Esophagus (tissue), 2 donors: ENCODE results near the gene HNF4A. TPM values are rescaled to one million over a fixed set of nuclear protein-coding genes. Genes with fewer than 3 reads are reported as not detected.
A peak's percentile ranks its signal among the peaks of the same experiment; 100 is the strongest.

Experiments used
- H3K27ac ChIP-seq, 2 donors: one replicate each; pipeline ENCODE4 v1.5.1; 2013; ENCODE audit warnings: low read depth in 2 of 2, mild to moderate bottlenecking in 2 of 2, inconsistent platforms in 1 of 2, low read length in 1 of 2, moderate library complexity in 1 of 2
- H3K27me3 ChIP-seq, 2 donors: one replicate each; pipeline ENCODE4 v1.6.1; 2013; ENCODE audit warnings: low read length in 2 of 2, control low read depth in 1 of 2, mild to moderate bottlenecking in 1 of 2; ENCODE audit not compliant: insufficient read depth in 2 of 2, control insufficient read depth in 1 of 2
- H3K36me3 ChIP-seq, 2 donors: one replicate each; pipeline ENCODE4 v1.6.1; 2013; ENCODE audit warnings: low read length in 1 of 2; ENCODE audit not compliant: control insufficient read depth in 2 of 2, insufficient read depth in 2 of 2
- H3K4me1 ChIP-seq, 2 donors: one replicate each; pipeline ENCODE4 v1.6.1; 2013; ENCODE audit warnings: low read length in 1 of 2; ENCODE audit not compliant: control insufficient read depth in 2 of 2, insufficient read depth in 2 of 2
- H3K4me3 ChIP-seq, 2 donors: one replicate each; pipeline ENCODE4 v1.5.1; 2013; ENCODE audit warnings: low read length in 2 of 2, mild to moderate bottlenecking in 2 of 2, low read depth in 1 of 2, moderate library complexity in 1 of 2
- H3K9me3 ChIP-seq, 2 donors: one replicate each; pipeline ENCODE4 v1.6.1; 2013; ENCODE audit warnings: mild to moderate bottlenecking in 2 of 2, low read depth in 1 of 2, low read length in 1 of 2, moderate library complexity in 1 of 2; ENCODE audit not compliant: control insufficient read depth in 2 of 2, insufficient read depth in 1 of 2
- WGBS, 2 donors: extraction: QIAGEN DNeasy Blood & Tissue Kit; methylation state at CpG; one replicate each; pipeline ENCODE4 v1.1.7; 2013; 5-methylcytosine and 5-hydroxymethylcytosine counted together
- polyA plus RNA-seq, 2 donors: library from polyadenylated mRNA; stranded (reverse); fragments of 200-250 nt; gene quantifications; one replicate each; pipeline ENCODE4 v1.2.3, GENCODE V29; 2013
- donor health status: healthy with polysubstance abuse.
- donor health status: Bipolar disorder and iron deficiency.

HNF4A gene
- under 1 TPM; 0.02 TPM for polyA plus RNA-seq

DNA sequence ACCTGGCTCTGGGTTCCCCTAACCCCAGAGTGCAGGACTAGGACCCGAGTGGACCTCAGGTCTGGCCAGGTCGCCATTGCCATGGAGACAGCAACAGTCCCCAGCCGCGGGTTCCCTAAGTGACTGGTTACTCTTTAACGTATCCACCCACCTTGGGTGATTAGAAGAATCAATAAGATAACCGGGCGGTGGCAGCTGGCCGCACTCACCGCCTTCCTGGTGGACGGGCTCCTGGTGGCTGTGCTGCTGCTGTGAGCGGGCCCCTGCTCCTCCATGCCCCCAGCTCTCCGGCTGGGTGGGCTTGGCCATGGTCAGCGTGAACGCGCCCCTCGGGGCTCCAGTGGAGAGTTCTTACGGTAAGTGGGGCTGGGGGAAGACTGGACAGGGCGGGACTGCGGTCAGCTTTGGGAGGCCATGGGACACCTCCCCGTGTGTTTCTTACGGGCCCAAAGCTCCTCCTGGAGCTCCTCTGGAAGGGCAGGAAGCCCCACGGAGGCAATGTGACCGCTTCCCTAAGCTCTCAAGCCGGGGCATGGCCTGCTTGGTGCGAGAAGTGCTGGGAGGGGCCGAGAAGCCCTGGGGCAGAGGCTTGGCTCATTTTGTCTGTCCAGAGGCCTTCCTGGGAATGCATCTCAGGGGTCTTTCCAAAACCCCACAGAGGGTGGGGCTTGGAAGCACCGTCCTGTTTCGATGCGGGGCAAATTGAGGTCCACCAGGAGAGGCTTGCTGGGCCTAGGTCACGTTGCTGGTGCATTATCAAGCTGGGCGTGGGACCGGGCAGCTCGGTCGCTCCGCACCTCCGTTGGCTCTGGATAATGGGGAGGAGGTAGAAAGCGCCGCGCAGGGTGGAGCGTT, at the start of gene HNF4A:
Gene HNF4A (plus strand): TSS at position 202 of the 855 bp plus-strand sequence. CDS start 106 bp downstream, at position 308.
- peaks cover 0 to 4% of the 10 kb centered on the region in 2 donors for H3K27me3 ChIP-seq
- H3K9me3 ChIP-seq, result no peaks in the 10 kb centered on the region
- 53 to 59% methylated on average over 40 of the region's 40 CpGs for WGBS, 2 donors
- no peaks in the 10 kb centered on the region for H3K36me3 ChIP-seq
- no peak within 1 kb of the TSS for H3K27ac ChIP-seq
- H3K4me3 ChIP-seq, result no peak within 1 kb of the TSS
- H3K4me1 ChIP-seq, result peaks cover 0 to 2% of the 10 kb centered on the region in 2 donors

DNA sequence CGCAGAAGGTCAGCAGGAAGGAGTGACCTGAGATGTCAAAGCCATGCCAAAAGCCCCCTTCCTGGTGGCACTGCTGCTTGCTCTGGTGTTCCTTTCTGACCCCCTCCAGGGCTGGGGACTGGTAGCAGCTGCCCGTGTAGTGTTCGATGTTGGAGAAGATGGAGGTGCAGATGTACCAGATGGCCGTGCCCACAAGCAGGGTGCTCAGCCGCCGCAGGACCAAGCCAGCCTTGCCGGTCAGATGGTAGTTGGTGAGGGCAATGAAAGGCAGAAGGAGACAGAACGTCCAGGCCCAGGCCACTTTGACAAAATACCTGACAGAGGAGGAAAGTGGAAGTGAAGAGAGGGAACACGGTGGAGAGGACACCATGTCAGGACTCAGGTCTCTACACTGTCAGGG, 48.6 kb upstream of the HNF4A start:
- H3K27ac ChIP-seq, result no peak overlapping the region
- WGBS, 2 donors, result 90 to 93% methylated on average over 9 of the region's 9 CpGs
- peaks cover 0 to 3% of the 10 kb centered on the region in 2 donors for H3K36me3 ChIP-seq
- peaks cover 3 to 9% of the 10 kb centered on the region in 2 donors for H3K4me1 ChIP-seq
- H3K27me3 ChIP-seq, result no peaks in the 10 kb centered on the region
- H3K9me3 ChIP-seq, result no peaks in the 10 kb centered on the region
- no peak overlapping the region for H3K4me3 ChIP-seq

DNA sequence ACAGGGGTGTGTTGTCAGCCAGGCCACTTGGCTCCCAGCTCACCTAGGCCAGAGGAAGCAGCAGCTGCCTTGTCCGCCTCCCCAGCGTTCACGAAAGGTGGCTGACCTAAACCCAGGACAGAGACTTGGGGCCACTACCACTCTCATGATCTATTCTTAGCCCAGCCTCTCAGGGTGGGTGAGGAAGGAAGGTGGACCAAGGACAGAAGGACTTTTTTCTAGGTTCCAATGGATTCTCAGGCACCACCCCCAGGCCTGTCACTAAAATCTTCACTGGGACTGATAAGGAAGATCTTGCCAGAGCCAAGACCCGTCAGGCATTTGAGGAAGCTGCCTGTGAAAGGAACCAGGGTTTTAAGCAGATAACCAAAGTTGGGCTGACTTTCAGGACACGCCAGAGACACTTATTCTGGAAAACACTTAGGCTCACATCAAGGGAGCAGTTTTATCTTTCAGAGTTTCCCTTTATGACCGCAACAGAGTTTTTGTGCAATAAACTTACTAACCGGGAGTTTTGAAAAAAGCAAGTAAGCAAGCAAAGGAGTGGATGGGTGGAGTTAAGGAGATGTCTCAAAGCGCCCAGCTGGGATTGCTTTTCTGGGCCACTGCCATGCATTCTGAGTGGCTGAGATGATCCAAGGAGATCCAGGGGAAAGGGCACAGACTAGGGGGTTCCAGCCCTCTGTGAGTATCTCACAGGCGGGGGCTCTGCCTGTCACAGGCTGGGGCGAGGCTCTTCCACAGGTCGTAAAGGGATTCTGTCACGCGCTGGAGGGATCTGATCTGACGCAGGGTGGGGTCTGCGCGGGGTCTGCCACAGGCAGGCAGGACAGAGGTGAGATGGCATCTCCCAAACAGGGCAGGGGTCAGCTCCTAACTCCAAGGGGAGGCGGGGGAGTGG, 45.5 kb upstream of the HNF4A start:
- peak overlapping the region; percentile 88 to 94 for H3K4me3 ChIP-seq
- H3K27me3 ChIP-seq, result no peaks in the 10 kb centered on the region

DNA sequence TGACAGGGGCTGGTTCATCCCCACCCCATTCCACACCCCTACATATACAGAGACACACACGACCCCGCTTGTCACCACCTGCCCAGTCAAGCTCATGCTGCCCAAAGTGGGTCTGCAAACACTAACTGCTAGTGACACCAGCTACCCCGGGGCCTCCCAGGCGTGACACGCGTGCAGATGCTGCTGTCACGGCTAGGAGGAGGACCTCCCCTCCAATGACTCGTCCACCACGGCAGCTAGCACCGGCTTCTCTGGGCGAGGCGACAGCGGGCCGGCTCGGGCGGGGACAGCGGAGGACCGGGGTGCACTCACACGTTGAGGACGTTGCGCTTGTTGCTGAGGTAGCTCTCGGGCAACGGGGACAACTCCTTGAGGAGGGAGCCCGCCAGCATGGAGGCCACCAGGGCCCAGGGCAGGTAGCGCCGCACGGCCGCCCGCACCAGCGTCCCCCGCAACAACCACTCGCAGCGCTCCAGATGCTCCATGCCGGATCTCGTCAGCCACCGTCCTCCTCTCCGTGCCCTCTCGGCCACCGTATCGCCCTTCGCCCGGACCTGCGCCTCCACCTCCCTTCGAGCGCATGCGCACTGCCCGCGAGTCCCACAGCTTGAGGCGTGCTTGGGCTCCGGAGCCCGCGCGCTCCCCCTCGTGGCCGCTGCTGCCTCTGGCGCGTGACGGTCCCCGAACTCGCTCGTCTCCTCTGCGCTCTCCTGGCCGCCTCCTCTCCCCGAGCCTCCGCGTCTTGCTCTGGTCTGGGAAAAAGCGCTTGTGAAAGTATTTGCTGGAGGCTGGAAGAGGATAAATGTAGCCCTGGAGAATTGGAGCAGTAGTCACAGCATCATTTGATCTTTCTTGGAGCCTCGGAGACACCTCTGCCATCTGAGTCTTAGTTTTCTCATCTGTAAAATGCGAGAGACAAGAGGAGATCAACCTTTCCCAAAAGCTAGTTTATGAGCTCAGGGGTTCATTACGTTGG, 44.5 kb upstream of the HNF4A start, which contains the start of gene FITM2:
Gene FITM2 (minus strand): TSS at position 539 of the 976 bp plus-strand sequence. CDS start 54 bp downstream, at position 485.
- WGBS, 2 donors, result 1% methylated on average over 59 to 70 of the region's 70 CpGs
- H3K4me1 ChIP-seq, result peaks cover 3 to 9% of the 10 kb centered on the region in 2 donors
- H3K9me3 ChIP-seq, result no peaks in the 10 kb centered on the region
- H3K36me3 ChIP-seq, result peaks cover 0 to 3% of the 10 kb centered on the region in 2 donors
- H3K27ac ChIP-seq, result peak within 1 kb of the TSS; percentile 64 to 65
- peak within 1 kb of the TSS; percentile 88 to 94 for H3K4me3 ChIP-seq
- no peaks in the 10 kb centered on the region for H3K27me3 ChIP-seq

More for the DNA sequence above, 45.5 kb upstream of the HNF4A start:
- Histone ChIP-seq H3K27ac (no peak overlapping the region), H3K36me3 (peaks cover 0 to 3% of the 10 kb centered on the region in 2 donors), H3K9me3 (no peaks in the 10 kb centered on the region), H3K4me1 (peaks cover 3 to 9% of the 10 kb centered on the region in 2 donors)
- WGBS, 2 donors, result 13 to 16% methylated on average over 16 to 17 of the region's 17 CpGs

DNA sequence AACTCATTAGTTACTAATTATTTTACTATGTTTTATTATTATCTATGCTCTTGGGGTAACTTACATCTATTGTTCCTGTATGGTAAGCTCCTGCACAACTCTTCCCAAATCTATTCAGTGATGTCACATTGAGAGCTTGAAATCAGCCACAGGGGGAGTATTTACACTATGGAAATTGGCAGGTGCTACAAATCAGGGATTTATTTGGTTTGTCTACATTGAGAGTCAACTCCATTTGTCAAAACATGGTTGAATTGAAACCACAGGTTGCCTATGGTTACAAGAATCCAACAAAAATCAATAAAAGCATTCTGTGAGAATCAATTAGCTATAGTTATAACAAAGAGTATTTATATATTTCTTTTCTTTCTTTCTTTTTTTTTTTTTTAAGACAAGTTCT, 40.6 kb upstream of the HNF4A start:
- no peaks in the 10 kb centered on the region for H3K36me3 ChIP-seq

DNA sequence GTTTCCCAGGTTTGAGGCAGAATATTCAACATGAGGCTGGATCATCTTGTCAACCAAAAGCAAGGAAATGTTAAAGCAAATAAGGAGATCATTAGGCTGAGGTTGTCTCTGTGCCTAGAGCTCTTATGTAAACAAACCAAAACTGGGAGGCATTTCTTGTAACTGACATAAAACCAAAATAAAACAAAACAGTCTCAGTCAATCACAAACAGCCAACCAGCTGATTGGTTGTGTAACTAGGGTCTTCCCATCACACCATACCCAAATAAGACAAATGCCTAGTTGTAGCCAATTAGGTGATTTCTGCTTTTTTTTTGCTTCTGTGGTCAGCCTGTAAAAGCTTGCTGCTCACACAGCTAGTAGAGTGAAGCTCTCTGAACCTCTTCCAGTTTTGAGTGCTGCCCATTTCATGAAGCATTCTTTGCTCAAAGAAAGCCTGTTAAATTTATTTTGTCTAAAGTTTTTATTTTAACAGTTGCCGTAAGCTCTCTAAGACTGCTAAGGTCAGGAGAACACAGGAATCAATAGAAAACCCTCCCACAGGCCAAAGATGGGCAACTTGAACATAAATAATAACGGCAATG, 35.6 kb upstream of the HNF4A start:
- Histone ChIP-seq H3K9me3 (no peaks in the 10 kb centered on the region), H3K4me1 (peaks cover 0 to 4% of the 10 kb centered on the region in 2 donors), H3K36me3 (no peaks in the 10 kb centered on the region), H3K4me3 (no peak overlapping the region), H3K27ac (no peak overlapping the region), H3K27me3 (no peaks in the 10 kb centered on the region)
- 95% methylated on average over 2 of the region's 2 CpGs for WGBS, 2 donors

More for the DNA sequence above, 40.6 kb upstream of the HNF4A start:
- Histone ChIP-seq H3K27ac (no peak overlapping the region), H3K9me3 (no peaks in the 10 kb centered on the region), H3K4me1 (peaks cover 0 to 6% of the 10 kb centered on the region in 2 donors), H3K4me3 (no peak overlapping the region), H3K27me3 (no peaks in the 10 kb centered on the region)

DNA sequence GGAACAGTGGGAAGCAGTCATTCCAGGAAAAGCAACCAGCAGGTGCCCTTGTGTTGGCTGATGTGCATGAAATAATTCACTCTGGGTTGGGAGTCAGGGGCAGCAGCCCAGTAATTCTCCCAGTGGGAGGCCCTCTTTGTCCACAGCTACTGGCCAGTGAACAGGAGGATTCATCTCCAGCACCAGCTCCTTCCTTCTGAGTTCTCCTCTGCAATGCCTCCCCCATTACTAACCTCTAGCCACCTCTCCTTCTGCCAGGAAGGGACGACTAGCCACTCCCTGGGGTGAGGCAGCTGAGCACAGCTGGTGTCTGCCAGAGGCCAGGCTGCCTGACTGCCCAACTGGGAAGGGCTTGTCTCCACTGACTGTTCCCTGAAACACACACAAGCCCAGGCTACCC, 31.2 kb upstream of the HNF4A start:
- WGBS, 2 donors, result 8 to 29% methylated on average over 1 of the region's 1 CpG
- H3K27me3 ChIP-seq, result peaks cover 0 to 3% of the 10 kb centered on the region in 2 donors
- no peak overlapping the region for H3K27ac ChIP-seq
- H3K4me3 ChIP-seq, result no peak overlapping the region
- no peaks in the 10 kb centered on the region for H3K9me3 ChIP-seq
- H3K36me3 ChIP-seq, result no peaks in the 10 kb centered on the region
- H3K4me1 ChIP-seq, result peaks cover 4 to 5% of the 10 kb centered on the region in 2 donors

DNA sequence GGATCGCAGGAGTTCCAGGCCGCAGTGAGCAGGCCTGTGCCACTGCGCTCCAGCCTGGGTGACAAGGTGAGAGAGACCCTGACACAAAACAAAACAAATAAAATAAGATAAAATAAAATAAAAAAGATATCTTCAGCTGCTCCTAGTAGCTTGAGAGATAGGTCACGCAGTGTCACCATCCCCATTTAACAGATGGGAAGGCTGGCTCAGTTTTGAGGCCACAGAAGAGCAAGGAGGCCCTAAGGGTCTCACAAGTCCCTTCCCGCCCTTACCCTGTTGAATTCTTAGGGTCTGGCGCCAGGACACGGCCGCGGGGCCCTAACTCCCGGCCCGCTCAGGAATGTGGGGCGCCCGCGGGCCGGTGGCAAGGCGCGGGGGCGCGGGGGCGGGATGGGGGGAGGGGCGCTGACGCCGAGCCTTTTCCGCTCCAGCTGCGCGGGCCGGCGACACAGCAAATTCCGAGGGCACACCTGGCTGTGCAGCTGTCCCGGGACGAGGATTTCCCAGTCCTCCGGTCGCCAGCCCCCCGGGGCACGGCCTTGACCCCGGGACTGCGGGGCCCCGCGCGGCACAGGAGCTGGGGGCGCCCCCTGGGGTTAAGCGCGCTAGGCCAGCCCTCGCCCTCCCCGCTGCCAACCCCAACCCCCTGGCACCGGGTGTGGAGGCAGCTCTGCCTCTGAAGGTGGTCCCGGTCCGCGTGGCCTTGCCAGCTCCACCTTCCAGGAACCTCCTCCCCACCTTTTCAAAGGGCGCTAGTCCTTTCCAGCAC, 28.9 kb upstream of the HNF4A start:
- Histone ChIP-seq H3K4me1 (peaks cover 4 to 5% of the 10 kb centered on the region in 2 donors), H3K9me3 (no peaks in the 10 kb centered on the region), H3K27me3 (peaks cover 0 to 3% of the 10 kb centered on the region in 2 donors), H3K36me3 (no peaks in the 10 kb centered on the region), H3K4me3 (peak overlapping the region in 1 of 2 donors; percentile 24), H3K27ac (no peak overlapping the region)
- 10 to 16% methylated on average over 40 to 50 of the region's 50 CpGs for WGBS, 2 donors
